Measurements from ENCODE around the gene PDE1C. TPM values are rescaled to one million over a fixed set of nuclear protein-coding genes. Genes with fewer than 3 reads are reported as not detected.

The PDE1C gene
- polyA plus RNA-seq, 1 donor = 2.6 TPM

DNA sequence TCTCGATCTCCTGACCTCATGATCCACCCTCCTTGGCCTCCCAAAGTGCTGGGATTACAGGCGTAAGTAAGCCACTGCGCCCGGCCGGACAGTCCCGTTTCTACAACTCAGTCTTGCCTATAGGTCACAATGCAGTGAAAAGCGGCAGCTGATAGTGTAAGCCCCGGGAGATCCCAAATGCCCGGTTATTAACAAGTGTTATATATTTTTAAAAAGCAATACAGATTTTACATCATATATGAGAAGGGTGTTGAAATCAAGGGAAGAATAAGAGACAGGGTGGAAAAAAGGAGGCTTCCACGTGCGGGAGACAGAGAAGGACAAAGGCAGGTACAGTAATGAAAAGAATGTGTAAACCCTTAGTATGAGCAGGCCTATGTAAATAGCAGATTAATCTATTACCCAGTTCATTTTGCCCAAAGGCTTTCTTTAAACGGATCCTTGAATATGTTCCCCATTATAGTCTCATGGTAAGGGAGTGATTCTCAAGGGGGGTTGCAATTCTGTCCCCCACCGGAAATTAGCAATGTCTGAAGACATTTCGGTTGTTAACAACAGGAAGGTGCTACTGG, 170.8 kb downstream of the PDE1C start:
- Histone ChIP-seq H3K36me3 (ENCODE audit: control insufficient read depth, insufficient read depth, low read length) (no peaks in the 10 kb centered on the region), H3K27ac (ENCODE audit: low read length) (no peak overlapping the region), H3K27me3 (ENCODE audit: control insufficient read depth, insufficient read depth, low read length) (no peaks in the 10 kb centered on the region), H3K4me3 (ENCODE audit: low read length) (no peak overlapping the region), H3K4me1 (ENCODE audit: control insufficient read depth, insufficient read depth, low read length) (no peaks in the 10 kb centered on the region), H3K9me3 (ENCODE audit: control insufficient read depth, low read depth, low read length) (peaks cover 2% of the 10 kb centered on the region)
- no peak for DNase-seq
- WGBS (ENCODE audit: insufficient coverage, low lambda C conversion rate) = 10% methylated on average over 2 of the region's 14 CpGs

DNA sequence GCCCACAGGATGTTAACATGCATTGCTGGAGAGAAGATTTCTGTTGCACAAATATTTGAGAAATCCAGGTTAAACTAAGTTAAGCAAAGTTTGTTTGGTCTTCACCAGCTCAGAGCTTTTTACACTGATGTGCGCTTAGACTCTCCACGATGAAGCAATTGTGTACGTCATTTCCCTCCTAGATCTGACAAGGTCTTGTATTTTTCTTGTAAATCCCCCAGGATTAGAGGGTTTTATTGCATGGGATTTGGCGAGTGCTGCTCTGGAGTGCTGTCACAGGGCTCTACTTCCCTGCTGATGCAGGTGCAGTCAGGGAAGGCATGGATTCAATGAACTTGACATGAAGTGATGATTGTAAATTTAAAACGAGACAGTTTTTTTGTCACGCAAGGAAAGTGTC, 173.3 kb downstream of the PDE1C start:
- Histone ChIP-seq H3K27ac (ENCODE audit: low read length) (no peak overlapping the region), H3K27me3 (ENCODE audit: control insufficient read depth, insufficient read depth, low read length) (peaks cover 2% of the 10 kb centered on the region), H3K4me1 (ENCODE audit: control insufficient read depth, insufficient read depth, low read length) (no peaks in the 10 kb centered on the region), H3K4me3 (ENCODE audit: low read length) (no peak overlapping the region), H3K36me3 (ENCODE audit: control insufficient read depth, insufficient read depth, low read length) (no peaks in the 10 kb centered on the region), H3K9me3 (ENCODE audit: control insufficient read depth, low read depth, low read length) (peaks cover 2% of the 10 kb centered on the region)
- WGBS (ENCODE audit: insufficient coverage, low lambda C conversion rate) = 25% methylated on average over 2 of the region's 6 CpGs
- DNase-seq = no peak

DNA sequence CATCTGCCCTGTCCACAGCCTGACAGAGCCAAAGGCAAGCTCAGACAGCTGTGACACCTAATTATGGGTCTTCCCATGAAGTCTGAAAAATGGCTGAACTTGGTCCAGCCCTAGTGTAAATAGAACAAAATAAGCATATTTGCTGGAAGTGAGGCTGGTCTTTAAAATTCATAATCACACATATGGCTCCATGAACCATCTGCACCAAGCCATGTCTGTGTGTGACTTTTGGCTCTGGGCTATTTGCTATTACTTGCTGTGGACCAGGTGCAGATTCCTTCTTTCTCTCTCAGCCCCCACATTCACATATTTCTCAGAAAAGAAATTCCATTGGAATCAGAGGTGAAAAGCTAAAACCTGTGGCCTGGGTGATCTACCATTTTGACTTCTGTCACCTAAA, 175.9 kb downstream of the PDE1C start:
- H3K9me3 ChIP-seq (ENCODE audit: control insufficient read depth, low read depth, low read length) = peaks cover 2% of the 10 kb centered on the region
- no peaks in the 10 kb centered on the region for H3K36me3 ChIP-seq (ENCODE audit: control insufficient read depth, insufficient read depth, low read length)
- peaks cover 2% of the 10 kb centered on the region for H3K27me3 ChIP-seq (ENCODE audit: control insufficient read depth, insufficient read depth, low read length)
- no peak overlapping the region for H3K27ac ChIP-seq (ENCODE audit: low read length)
- no peak for DNase-seq
- no peaks in the 10 kb centered on the region for H3K4me1 ChIP-seq (ENCODE audit: control insufficient read depth, insufficient read depth, low read length)
- H3K4me3 ChIP-seq (ENCODE audit: low read length) = no peak overlapping the region

DNA sequence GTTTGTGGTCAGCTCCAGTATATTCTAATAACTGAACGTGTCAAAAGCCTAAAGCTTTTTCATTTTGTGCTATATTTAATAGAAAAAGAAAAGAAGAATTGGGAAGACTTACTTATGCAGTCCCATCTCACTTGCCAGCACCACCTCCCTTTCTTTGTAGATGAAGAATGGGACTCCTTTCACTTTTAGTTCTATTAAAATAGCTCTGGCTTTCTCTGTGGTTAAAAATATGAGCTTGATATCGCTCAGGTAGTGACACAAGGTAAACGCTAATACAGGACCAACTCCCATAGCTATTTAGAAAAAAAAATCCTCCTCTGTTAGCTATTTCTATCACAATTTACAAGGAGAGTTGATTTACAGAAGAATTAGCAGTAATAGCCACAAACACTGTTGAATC, 176.8 kb downstream of the PDE1C start:
- Histone ChIP-seq H3K36me3 (ENCODE audit: control insufficient read depth, insufficient read depth, low read length) (no peaks in the 10 kb centered on the region), H3K4me1 (ENCODE audit: control insufficient read depth, insufficient read depth, low read length) (no peaks in the 10 kb centered on the region), H3K27ac (ENCODE audit: low read length) (no peak overlapping the region), H3K27me3 (ENCODE audit: control insufficient read depth, insufficient read depth, low read length) (peaks cover 2% of the 10 kb centered on the region), H3K4me3 (ENCODE audit: low read length) (no peak overlapping the region), H3K9me3 (ENCODE audit: control insufficient read depth, low read depth, low read length) (peaks cover 2% of the 10 kb centered on the region)
- WGBS (ENCODE audit: insufficient coverage, low lambda C conversion rate) = 60% methylated on average over 1 of the region's 3 CpGs
- no peak for DNase-seq

DNA sequence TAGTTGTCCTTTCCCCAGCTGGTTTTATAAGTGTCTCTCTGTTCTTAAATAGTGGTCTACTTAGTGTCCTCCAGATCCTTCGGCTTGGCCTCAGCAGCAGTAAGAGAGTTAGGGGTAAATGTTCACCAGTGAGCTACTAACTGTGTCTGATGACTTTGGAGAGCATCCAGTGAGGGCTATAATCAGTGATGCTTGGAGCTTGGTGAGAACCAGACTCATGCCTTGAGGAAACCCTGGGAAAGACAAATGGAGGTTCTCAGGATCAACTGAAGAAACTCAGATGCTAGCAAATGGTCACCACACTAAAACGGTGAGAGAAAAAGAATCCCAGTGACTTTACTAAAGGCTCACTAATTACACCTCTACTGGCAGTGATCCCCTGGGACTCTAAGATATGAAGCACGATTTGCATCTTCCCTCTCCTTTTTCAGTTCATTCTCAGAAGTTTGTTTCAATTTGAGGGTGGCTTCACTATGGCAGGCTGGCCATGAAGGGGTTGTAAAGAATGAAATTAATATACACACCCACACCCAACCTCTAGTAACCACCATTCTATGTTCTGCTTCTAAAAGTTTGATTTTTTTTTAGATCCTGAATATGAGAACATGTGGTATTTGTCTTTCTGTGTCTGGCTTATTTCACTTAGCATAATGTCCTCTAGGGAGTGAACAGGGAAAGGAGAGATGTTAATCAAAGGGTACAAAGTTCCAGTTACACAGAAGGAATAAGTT, 177.9 kb downstream of the PDE1C start:
- WGBS (ENCODE audit: insufficient coverage, low lambda C conversion rate) = 100% methylated on average over 1 of the region's 3 CpGs
- no peaks in the 10 kb centered on the region for H3K36me3 ChIP-seq (ENCODE audit: control insufficient read depth, insufficient read depth, low read length)
- DNase-seq = no peak

DNA sequence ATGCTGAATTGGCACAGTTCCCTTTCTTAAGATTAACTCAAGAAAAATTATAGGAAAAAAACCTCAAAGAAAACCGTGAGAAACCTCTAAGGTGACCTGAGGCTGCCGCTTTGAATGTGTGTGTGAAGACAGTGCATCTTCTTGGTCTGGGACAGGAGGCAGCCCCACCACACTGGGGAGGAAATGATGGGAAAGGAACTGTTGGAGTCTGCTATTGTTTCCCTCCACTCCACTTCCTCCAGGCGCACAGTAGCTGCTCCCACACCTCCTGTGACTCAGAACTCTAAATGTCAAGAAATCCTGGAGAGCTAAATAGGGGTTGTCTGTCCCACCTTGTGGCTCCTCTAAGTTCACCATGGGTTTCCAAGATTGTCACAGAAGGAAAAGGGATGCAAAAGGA, 179.4 kb downstream of the PDE1C start:
- Histone ChIP-seq H3K4me3 (ENCODE audit: low read length) (no peak overlapping the region), H3K27me3 (ENCODE audit: control insufficient read depth, insufficient read depth, low read length) (peaks cover 2% of the 10 kb centered on the region), H3K36me3 (ENCODE audit: control insufficient read depth, insufficient read depth, low read length) (no peaks in the 10 kb centered on the region), H3K27ac (ENCODE audit: low read length) (no peak overlapping the region), H3K4me1 (ENCODE audit: control insufficient read depth, insufficient read depth, low read length) (no peaks in the 10 kb centered on the region), H3K9me3 (ENCODE audit: control insufficient read depth, low read depth, low read length) (peaks cover 2% of the 10 kb centered on the region)
- no CpG with 5 or more reads among the region's 3 CpGs for WGBS (ENCODE audit: insufficient coverage, low lambda C conversion rate)
- no peak for DNase-seq

More for the DNA sequence above, 177.9 kb downstream of the PDE1C start:
- Histone ChIP-seq H3K4me3 (ENCODE audit: low read length) (no peak overlapping the region), H3K9me3 (ENCODE audit: control insufficient read depth, low read depth, low read length) (peaks cover 2% of the 10 kb centered on the region), H3K27me3 (ENCODE audit: control insufficient read depth, insufficient read depth, low read length) (peaks cover 2% of the 10 kb centered on the region), H3K27ac (ENCODE audit: low read length) (no peak overlapping the region), H3K4me1 (ENCODE audit: control insufficient read depth, insufficient read depth, low read length) (no peaks in the 10 kb centered on the region)

DNA sequence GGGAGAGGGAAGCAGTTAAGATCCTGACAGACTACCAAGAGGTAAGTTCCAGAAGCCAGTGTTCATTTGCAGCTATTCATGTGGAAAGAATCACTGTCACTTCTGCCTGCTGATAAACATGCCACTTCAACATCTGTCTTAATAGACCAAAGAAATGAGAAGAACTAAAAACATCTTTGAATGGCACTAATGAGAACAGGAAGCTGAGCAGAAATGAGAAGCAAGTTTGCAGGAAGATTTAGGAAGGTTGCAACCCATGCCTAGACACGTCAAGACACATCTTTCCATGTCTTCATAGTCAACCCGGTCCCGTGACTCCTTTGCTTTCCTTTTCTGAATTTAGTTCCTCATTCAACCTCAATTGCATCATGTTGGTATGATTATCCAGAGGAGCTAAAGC, 180.0 kb downstream of the PDE1C start:
- no peak overlapping the region for H3K27ac ChIP-seq (ENCODE audit: low read length)
- H3K4me1 ChIP-seq (ENCODE audit: control insufficient read depth, insufficient read depth, low read length) = no peaks in the 10 kb centered on the region
- no peak for DNase-seq
- peaks cover 2% of the 10 kb centered on the region for H3K27me3 ChIP-seq (ENCODE audit: control insufficient read depth, insufficient read depth, low read length)
- no peak overlapping the region for H3K4me3 ChIP-seq (ENCODE audit: low read length)
- no CpG with 5 or more reads among the region's 3 CpGs for WGBS (ENCODE audit: insufficient coverage, low lambda C conversion rate)
- no peaks in the 10 kb centered on the region for H3K9me3 ChIP-seq (ENCODE audit: control insufficient read depth, low read depth, low read length)
- H3K36me3 ChIP-seq (ENCODE audit: control insufficient read depth, insufficient read depth, low read length) = no peaks in the 10 kb centered on the region

DNA sequence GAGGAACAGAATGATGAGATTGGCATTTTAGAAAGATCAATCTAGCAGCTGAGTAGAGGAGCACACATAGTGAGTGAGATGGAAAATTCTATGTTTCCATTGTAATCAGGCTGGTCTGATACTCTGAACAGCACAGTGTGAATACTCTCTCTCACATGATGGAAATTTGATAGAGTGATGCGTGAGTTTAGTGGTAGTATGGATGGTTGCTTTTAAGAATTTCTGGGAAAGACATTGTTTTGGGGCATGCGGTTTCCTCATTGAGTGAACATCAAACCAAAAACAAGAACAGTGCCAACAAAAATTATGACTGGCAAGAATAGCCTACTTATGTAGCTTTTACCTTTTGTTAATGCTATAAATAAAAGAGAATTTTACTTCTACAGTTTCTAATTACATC, 183.2 kb downstream of the PDE1C start:
- no peak for DNase-seq
- 100% methylated on average over 2 of the region's 2 CpGs for WGBS (ENCODE audit: insufficient coverage, low lambda C conversion rate)

DNA sequence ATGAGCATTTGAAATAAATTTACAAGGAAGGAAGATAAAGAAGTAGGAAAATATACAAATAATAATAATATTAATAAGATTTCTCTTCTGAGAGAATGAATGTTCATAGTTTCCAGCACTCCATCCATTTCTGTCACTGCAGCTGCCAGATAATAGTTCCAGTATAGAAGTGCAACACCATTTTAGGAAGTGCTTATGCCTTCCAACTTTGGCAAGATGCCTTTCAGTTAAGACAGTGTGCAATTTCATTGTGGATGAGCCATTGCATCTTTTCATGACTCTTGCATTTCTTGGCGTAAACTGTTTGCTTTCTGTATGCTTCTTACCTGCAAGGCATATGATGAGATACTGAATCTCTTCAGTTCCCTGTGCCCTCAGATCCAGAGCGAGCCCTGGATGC, 185.0 kb downstream of the PDE1C start:
- Histone ChIP-seq H3K9me3 (ENCODE audit: control insufficient read depth, low read depth, low read length) (no peaks in the 10 kb centered on the region), H3K27ac (ENCODE audit: low read length) (no peak overlapping the region), H3K4me3 (ENCODE audit: low read length) (no peak overlapping the region), H3K27me3 (ENCODE audit: control insufficient read depth, insufficient read depth, low read length) (no peaks in the 10 kb centered on the region), H3K4me1 (ENCODE audit: control insufficient read depth, insufficient read depth, low read length) (no peaks in the 10 kb centered on the region), H3K36me3 (ENCODE audit: control insufficient read depth, insufficient read depth, low read length) (no peaks in the 10 kb centered on the region)
- no CpG with 5 or more reads among the region's 2 CpGs for WGBS (ENCODE audit: insufficient coverage, low lambda C conversion rate)
- DNase-seq = no peak

More for the DNA sequence above, 183.2 kb downstream of the PDE1C start:
- H3K4me3 ChIP-seq (ENCODE audit: low read length) = no peak overlapping the region
- H3K9me3 ChIP-seq (ENCODE audit: control insufficient read depth, low read depth, low read length) = no peaks in the 10 kb centered on the region
- H3K27ac ChIP-seq (ENCODE audit: low read length) = no peak overlapping the region
- H3K36me3 ChIP-seq (ENCODE audit: control insufficient read depth, insufficient read depth, low read length) = no peaks in the 10 kb centered on the region
- peaks cover under 1% of the 10 kb centered on the region for H3K27me3 ChIP-seq (ENCODE audit: control insufficient read depth, insufficient read depth, low read length)
- H3K4me1 ChIP-seq (ENCODE audit: control insufficient read depth, insufficient read depth, low read length) = no peaks in the 10 kb centered on the region

DNA sequence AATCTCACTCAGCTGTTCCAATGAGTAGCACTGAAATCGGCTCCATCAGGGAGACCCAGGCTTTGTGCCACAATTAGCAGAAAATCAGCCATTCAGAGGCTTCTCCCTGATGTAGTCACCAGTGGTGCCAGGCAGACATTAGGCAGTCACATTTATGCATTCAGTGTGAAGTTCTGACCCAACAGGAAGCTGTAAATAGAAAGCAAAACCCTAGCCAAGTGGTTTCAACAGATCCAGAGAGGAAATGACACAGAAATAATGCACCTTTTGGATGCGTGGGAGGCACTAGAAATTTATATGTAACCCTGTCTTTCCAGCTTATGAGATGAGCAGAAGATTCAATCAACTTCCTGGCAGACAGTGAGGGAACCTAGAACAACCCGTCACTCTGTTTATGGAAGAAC, 186.4 kb downstream of the PDE1C start:
- no peaks in the 10 kb centered on the region for H3K36me3 ChIP-seq (ENCODE audit: control insufficient read depth, insufficient read depth, low read length)
- no peak overlapping the region for H3K27ac ChIP-seq (ENCODE audit: low read length)
- H3K4me1 ChIP-seq (ENCODE audit: control insufficient read depth, insufficient read depth, low read length) = no peaks in the 10 kb centered on the region
- H3K27me3 ChIP-seq (ENCODE audit: control insufficient read depth, insufficient read depth, low read length) = no peaks in the 10 kb centered on the region
- no peaks in the 10 kb centered on the region for H3K9me3 ChIP-seq (ENCODE audit: control insufficient read depth, low read depth, low read length)
- WGBS (ENCODE audit: insufficient coverage, low lambda C conversion rate) = 83% methylated on average over 1 of the region's 3 CpGs
- DNase-seq = no peak
- H3K4me3 ChIP-seq (ENCODE audit: low read length) = no peak overlapping the region

DNA sequence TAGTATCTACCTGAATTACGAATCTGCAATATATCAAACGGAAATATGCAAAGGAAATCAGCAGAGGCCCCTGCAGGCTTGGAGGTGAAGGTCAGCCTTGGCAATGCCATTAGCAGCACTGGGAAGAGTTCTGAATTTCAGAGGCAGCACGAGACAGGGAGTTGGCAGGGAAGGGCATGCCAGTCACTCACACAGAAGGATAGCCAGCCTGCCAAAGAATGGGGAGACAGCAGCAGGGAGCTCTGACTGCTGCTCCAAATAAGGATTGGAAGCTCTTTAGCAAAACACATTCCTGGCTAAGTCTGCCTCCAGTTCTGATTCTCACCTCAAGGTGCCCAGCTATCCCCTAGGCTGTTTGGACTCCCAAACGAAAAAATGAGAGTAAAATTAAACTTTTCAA, 188.0 kb downstream of the PDE1C start:
- no peaks in the 10 kb centered on the region for H3K9me3 ChIP-seq (ENCODE audit: control insufficient read depth, low read depth, low read length)
- no peaks in the 10 kb centered on the region for H3K4me1 ChIP-seq (ENCODE audit: control insufficient read depth, insufficient read depth, low read length)
- 14% methylated on average over 1 of the region's 4 CpGs for WGBS (ENCODE audit: insufficient coverage, low lambda C conversion rate)
- no peaks in the 10 kb centered on the region for H3K36me3 ChIP-seq (ENCODE audit: control insufficient read depth, insufficient read depth, low read length)
- no peaks in the 10 kb centered on the region for H3K27me3 ChIP-seq (ENCODE audit: control insufficient read depth, insufficient read depth, low read length)
- H3K4me3 ChIP-seq (ENCODE audit: low read length) = no peak overlapping the region
- H3K27ac ChIP-seq (ENCODE audit: low read length) = no peak overlapping the region
- DNase-seq = no peak
